K562 (cell line): ENCODE data around the gene CGREF1. TPM values are rescaled to one million over a fixed set of nuclear protein-coding genes. Genes with fewer than 3 reads are reported as not detected.

ENCODE experiments used
- ATAC-seq: fragments of 200-7000 bp; cut with Tn5 transposase; 3 replicates; pipeline ENCODE4 v1.9.1; 2020; ENCODE audit warnings: moderate library complexity
- BruUV-seq: library from RNA; stranded (reverse); fragments of 400-500 nt; replicated peaks from 2 replicates; lab custom pipeline; 2021; lab: Mats Ljungman, UMichigan
- CTCF ChIA-PET: fragments of 300-600 bp; formaldehyde crosslinking; extraction: SDS; loops from one replicate; lab custom pipeline; 2021; ENCODE audit warnings: low intra/inter-chr PET ratio; lab: Yijun Ruan, JAX
- POLR2A ChIA-PET: fragments of 300-600, 350-650 bp; sonication (Branson Sonifier 250); formaldehyde crosslinking; extraction: SDS; loops from one replicate; lab custom pipeline; 2021; ENCODE audit warnings: antibody characterized with exemption, inconsistent platforms; lab: Yijun Ruan, JAX
- DNase-seq, 4 experiments: peaks; one replicate each; pipeline versions ENCODE4 v3.0.0 to v3.0.0-alpha.2; 2011 to 2018; ENCODE audit warnings: low spot score in 3 of 4, mixed read lengths in 3 of 4; ENCODE audit errors: extremely low read depth in 1 of 4
- FAIRE-seq: peaks from 2 replicates; lab custom pipeline; 2011; peaks lifted over from hg19 to GRCh38; lab: Jason Lieb, UNC
- H2AFZ ChIP-seq: 2 replicates; pipeline ENCODE4 v1.6.0; 2011; ENCODE audit warnings: low read depth, low read length, control low read depth, inconsistent platforms
- H3K27ac ChIP-seq: fragments of 200-600 bp; 3 replicates; pipeline ENCODE4 v1.8.0; 2011; ENCODE audit warnings: low read depth, mild to moderate bottlenecking, control low read depth, inconsistent platforms, low read length, moderate library complexity, mixed read lengths; ENCODE audit errors: extremely low read depth
- H3K27me3 ChIP-seq, 2 experiments: fragments of 300-600 bp in 1 of 2; 2 replicates in 1 of 2; 3 replicates in 1 of 2; pipeline versions ENCODE4 v1.6.0 to v1.8.0; 2011; ENCODE audit warnings: inconsistent platforms in 2 of 2, low read length in 2 of 2, mild to moderate bottlenecking in 1 of 2, mixed read lengths in 1 of 2, moderate library complexity in 1 of 2; ENCODE audit not compliant: control insufficient read depth in 2 of 2, insufficient read depth in 2 of 2
- H3K36me3 ChIP-seq: fragments of 300-600 bp; 3 replicates; pipeline ENCODE4 v1.8.0; 2011; ENCODE audit warnings: mild to moderate bottlenecking, low read length, inconsistent platforms; ENCODE audit not compliant: control insufficient read depth, insufficient read depth
- H3K4me1 ChIP-seq, 2 experiments: fragments of 200-600 bp in 1 of 2; replicated peaks in 1 of 2; 2 replicates in 1 of 2; 3 replicates in 1 of 2; pipeline versions ENCODE4 v1.5.1 to v1.8.0; 2011; ENCODE audit warnings: inconsistent platforms in 2 of 2, low read length in 2 of 2, mild to moderate bottlenecking in 1 of 2, mixed read lengths in 1 of 2, moderate library complexity in 1 of 2; ENCODE audit not compliant: control insufficient read depth in 2 of 2, insufficient read depth in 2 of 2
- H3K4me2 ChIP-seq: 2 replicates; pipeline ENCODE4 v1.6.1; 2011; ENCODE audit warnings: low read length, control low read depth, inconsistent platforms, mixed read lengths; ENCODE audit not compliant: insufficient read depth
- H3K4me3 ChIP-seq: fragments of 200-600 bp; sonication (generic), shearing (Covaris generic); 2 replicates; pipeline ENCODE4 v1.5.1; 2016; ENCODE audit warnings: control low read depth, inconsistent platforms
- H3K79me2 ChIP-seq: fragments of 200-600 bp; 3 replicates; pipeline ENCODE4 v1.8.0; 2011; ENCODE audit warnings: low read length, inconsistent platforms; ENCODE audit not compliant: control insufficient read depth, insufficient read depth
- H3K9ac ChIP-seq, 2 experiments: 2 replicates each; pipeline versions ENCODE4 v1.6.0 to v1.6.1; 2011; ENCODE audit warnings: low read depth in 2 of 2, low read length in 2 of 2, control low read depth in 1 of 2, inconsistent platforms in 1 of 2, mild to moderate bottlenecking in 1 of 2, mixed read lengths in 1 of 2; ENCODE audit not compliant: insufficient read depth in 1 of 2
- H3K9me1 ChIP-seq: one replicate; pipeline ENCODE4 v1.6.0; 2011; ENCODE audit warnings: inconsistent platforms, mild to moderate bottlenecking, low read length, moderate library complexity; ENCODE audit not compliant: control insufficient read depth, insufficient read depth
- H3K9me3 ChIP-seq: replicated peaks from 2 replicates; pipeline ENCODE4 v1.5.1; 2011; ENCODE audit warnings: low read depth, low read length, inconsistent platforms; ENCODE audit not compliant: control insufficient read depth, insufficient read depth
- H4K20me1 ChIP-seq: replicated peaks from 2 replicates; pipeline ENCODE4 v1.6.1; 2011; ENCODE audit warnings: low read length, inconsistent platforms, mixed read lengths; ENCODE audit not compliant: control insufficient read depth, insufficient read depth
- BCOR ChIP-seq: fragments of 450-650 bp; IDR thresholded peaks from 2 replicates; pipeline ENCODE4 v1.6.1; 2016
- MED1 ChIP-seq: sonication (generic); formaldehyde crosslinking; IDR thresholded peaks from 2 replicates; pipeline ENCODE4 v1.8.1; 2023; ENCODE audit warnings: missing genetic modification reagents, borderline replicate concordance
- RBBP5 ChIP-seq: fragments of 200-600 bp; sonication (generic); IDR thresholded peaks from 2 replicates; pipeline ENCODE4 v1.6.1; 2012; ENCODE audit warnings: borderline replicate concordance, mild to moderate bottlenecking, low read length, control low read depth, inconsistent platforms; ENCODE audit not compliant: insufficient read depth, poor library complexity, severe bottlenecking
- TCF3 ChIP-seq: sonication (generic); formaldehyde crosslinking; IDR thresholded peaks from 2 replicates; pipeline ENCODE4 v1.4.0; 2020; ENCODE audit warnings: mild to moderate bottlenecking, missing genetic modification reagents
- ZNF24 ChIP-seq: fragments of 450-650 bp; IDR thresholded peaks from 2 replicates; pipeline ENCODE4 v1.6.1; 2016
- ZNF445 ChIP-seq: fragments of 250-450 bp; sonication (Bioruptor Pico); IDR thresholded peaks from 2 replicates; pipeline ENCODE4 v1.4.0; 2020; ENCODE audit warnings: low read depth, mild to moderate bottlenecking, moderate library complexity
- ZNF589 ChIP-seq: fragments of 200-800 bp; sonication (Bioruptor generic); IDR thresholded peaks from 2 replicates; pipeline ENCODE4 v1.6.1; 2016; ENCODE audit warnings: low read depth, missing genetic modification characterization, missing compliant biosample characterization
- ZNF780A ChIP-seq: fragments of 250-450 bp; sonication (Bioruptor Pico); IDR thresholded peaks from 2 replicates; pipeline ENCODE4 v1.5.0; 2021; ENCODE audit warnings: mild to moderate bottlenecking
- WGBS: fragments of 100-300 bp; shearing (Covaris generic); methylation state at CpG from one replicate; pipeline ENCODE4 v1.1.6; 2016; ENCODE audit warnings: low coverage, mixed read lengths; ENCODE audit not compliant: insufficient coverage; ENCODE audit errors: missing lambda C conversion rate; 5-methylcytosine and 5-hydroxymethylcytosine counted together
- in situ Hi-C: fragments of 300-500 bp; cut with MboI; formaldehyde crosslinking; loops from 4 replicates; pipeline ENCODE4 v1.15.0; 2018; ENCODE audit warnings: inconsistent platforms, mixed read lengths
- intact Hi-C: fragments of 100-400 bp; cut with micrococcal nuclease; formaldehyde crosslinking; loops from 2 replicates; pipeline ENCODE4 v1.14.2; 2022
- polyA plus RNA-seq, 8 experiments: library from polyadenylated mRNA; depleted of rRNA in 4 of 8; stranded (reverse) in 5 of 8; unstranded in 3 of 8; fragments of >200 nt; fragmentation: Nextera tagmentation in 2 of 8; fragmentation: Illumina TruSeq in 1 of 8; extraction: Ambion mirVana in 2 of 8; extraction: Trizol in 1 of 8; gene quantifications; 2 replicates each; pipeline versions ENCODE4 v1.2.1 to v1.2.3, GENCODE V29; 2011 to 2014; ENCODE audit warnings: inconsistent platforms in 1 of 8, missing spikeins in 1 of 8
- total RNA-seq, 7 experiments: library from RNA; depleted of rRNA in 6 of 7; stranded (reverse); fragments of >200 nt in 6 of 7; fragmentation: Illumina TruSeq in 2 of 7; extraction: Trizol in 2 of 7; gene quantifications; 2 replicates each; pipeline versions ENCODE4 v1.2.1 to v1.2.3, GENCODE V29; 2011 to 2021; ENCODE audit warnings: low replicate concordance in 1 of 7
- TF ChIP-seq, protein P1 (sequence below): fragments of 200-800 bp; sonication (Bioruptor generic); IDR thresholded peaks from 2 replicates; pipeline ENCODE4 v1.6.1; 2017; ENCODE audit warnings: missing genetic modification characterization, missing compliant biosample characterization

CGREF1 gene
- total and polyA plus RNA-seq, 9 of the 15 experiments (the other 6 are each of a cell fraction or from before 2014, with no cell fraction given) = 0.07 to 0.50 (median 0.37) TPM

DNA sequence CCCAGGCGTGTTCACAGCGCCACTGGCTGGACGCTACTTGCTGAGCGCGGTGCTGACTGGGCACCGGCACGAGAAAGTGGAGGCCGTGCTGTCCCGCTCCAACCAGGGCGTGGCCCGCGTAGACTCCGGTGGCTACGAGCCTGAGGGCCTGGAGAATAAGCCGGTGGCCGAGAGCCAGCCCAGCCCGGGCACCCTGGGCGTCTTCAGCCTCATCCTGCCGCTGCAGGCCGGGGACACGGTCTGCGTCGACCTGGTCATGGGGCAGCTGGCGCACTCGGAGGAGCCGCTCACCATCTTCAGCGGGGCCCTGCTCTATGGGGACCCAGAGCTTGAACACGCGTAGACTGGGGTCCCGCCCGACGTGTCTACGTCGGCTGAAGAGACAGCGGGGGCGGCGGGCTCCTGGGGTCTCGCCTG is 33.2 kb downstream of the CGREF1 start (continued):
- no peak for TF ChIP-seq BCOR
- TF ChIP-seq MED1 (CRISPR knock-in tag) = no peak

- Histone ChIP-seq H3K27me3 (no peaks in the 10 kb centered on the region), H3K4me1 (peaks cover 58 to 75% of the 10 kb centered on the region in 2 experiments), H3K79me2 (peaks cover 10% of the 10 kb centered on the region; the same call in 1 of the 3 replicates), H2AFZ (peak overlapping the region; percentile 56)
- ATAC-seq = no peak
- ChIA-PET POLR2A (interaction anchor here (0.6 to 1.2 kb wide), 4 partner anchors 10 to 118 kb away, joined by 3 to 4 read pairs (median 4); no protein-coding TSS in a partner anchor), CTCF (interaction anchor here (0.7 to 2.5 kb wide), 4 partner anchors 53 to 123 kb away, joined by 3 to 22 read pairs (median 4); no protein-coding TSS in a partner anchor)
- FAIRE-seq = no peak
- in situ Hi-C loops = loop anchor here (5.0 kb wide), 1 partner anchor 123 kb away; no protein-coding TSS in a partner anchor
- TF ChIP-seq, protein P1, sequence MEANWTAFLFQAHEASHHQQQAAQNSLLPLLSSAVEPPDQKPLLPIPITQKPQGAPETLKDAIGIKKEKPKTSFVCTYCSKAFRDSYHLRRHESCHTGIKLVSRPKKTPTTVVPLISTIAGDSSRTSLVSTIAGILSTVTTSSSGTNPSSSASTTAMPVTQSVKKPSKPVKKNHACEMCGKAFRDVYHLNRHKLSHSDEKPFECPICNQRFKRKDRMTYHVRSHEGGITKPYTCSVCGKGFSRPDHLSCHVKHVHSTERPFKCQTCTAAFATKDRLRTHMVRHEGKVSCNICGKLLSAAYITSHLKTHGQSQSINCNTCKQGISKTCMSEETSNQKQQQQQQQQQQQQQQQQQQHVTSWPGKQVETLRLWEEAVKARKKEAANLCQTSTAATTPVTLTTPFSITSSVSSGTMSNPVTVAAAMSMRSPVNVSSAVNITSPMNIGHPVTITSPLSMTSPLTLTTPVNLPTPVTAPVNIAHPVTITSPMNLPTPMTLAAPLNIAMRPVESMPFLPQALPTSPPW (CRISPR knock-in tag) = peak; percentile 89; the same call in 1 of the 2 replicates
- TF ChIP-seq RBBP5 (peak; percentile 3), ZNF780A (CRISPR knock-in tag) (no peak), ZNF445 (CRISPR knock-in tag) (no peak), TCF3 (CRISPR knock-in tag) (no peak), ZNF24 (peak; percentile 92), ZNF589 (0 out of 2 replicates have a peak, but pooled peaks have one; percentile 22)
- TF ChIP-seq, all 486 proteins: peak for 4
- H3K4me2 ChIP-seq = peak overlapping the region; percentile 69
- H3K4me3 ChIP-seq = peak overlapping the region; percentile 57; the same call in 1 of the 2 replicates
- peaks cover 4% of the 10 kb centered on the region for H3K9me1 ChIP-seq
- peak overlapping the region; percentile 85; the same call in 1 of the 3 replicates for H3K27ac ChIP-seq
- TSS peak; percentile 75 for BruUV-seq
- DNase-seq = no peak
- H3K9me3 ChIP-seq = no peaks in the 10 kb centered on the region
- H4K20me1 ChIP-seq = no peaks in the 10 kb centered on the region
- intact Hi-C loops = loop anchor here (2.0 kb wide), 1 partner anchor 124 kb away; no protein-coding TSS in a partner anchor
- 72% methylated on average over 9 of the region's 10 CpGs for WGBS
- no peaks in the 10 kb centered on the region for H3K36me3 ChIP-seq
- H3K9ac ChIP-seq = peak overlapping the region; percentile 81 to 95
Observed at GRCh38 chr2:27085062-27085672, 33.8 kb downstream of the CGREF1 start.
